ENCODE data around the gene FAM120B.

DNA sequence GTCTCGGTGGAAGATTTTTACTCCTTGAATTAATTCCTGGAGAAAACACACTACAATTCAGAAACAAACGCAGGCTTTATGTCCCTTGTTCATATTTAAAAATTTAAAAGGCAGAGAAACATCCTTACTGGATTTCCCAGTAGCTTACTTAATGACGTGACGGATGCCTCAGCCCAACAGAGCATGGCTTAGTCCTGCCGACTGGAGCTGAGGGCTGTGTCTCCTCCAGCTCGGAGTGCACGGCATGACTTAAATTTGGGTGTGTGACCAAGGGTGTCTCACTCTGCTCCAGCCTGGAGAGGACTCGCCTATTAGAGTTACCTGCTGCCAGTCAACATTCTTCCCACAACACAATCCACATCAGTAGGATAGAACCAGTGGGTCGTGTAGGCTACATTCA is 139.4 kb downstream of the FAM120B start:
- TF ChIP-seq GATA2 (IDR thresholded peaks at IDR 0.05; ENCODE audit: low read depth, low read length), result no peak
- TF ChIP-seq GATA3 (IDR thresholded peaks at IDR 0.05; ENCODE audit: low read depth, low read length), result no peak

Measured in SH-SY5Y (cell line).